Panc1 (cell line): ENCODE data around the gene CLCF1. TPM values are rescaled to one million over a fixed set of nuclear protein-coding genes. Genes with fewer than 3 reads are reported as not detected.

Experiments
- ATAC-seq: fragments of 200-7000 bp; cut with Tn5 transposase; 2 replicates; pipeline ENCODE4 v1.9.1; 2020; ENCODE audit warnings: mild to moderate bottlenecking, moderate library complexity
- BruUV-seq: library from RNA; stranded (reverse); fragments of 400-500 nt; replicated peaks from 2 replicates; lab custom pipeline; 2021; lab: Mats Ljungman, UMichigan
- CTCF ChIA-PET: fragments of 300-600 bp; sonication (Branson Sonifier 250); formaldehyde crosslinking; loops from one replicate; lab custom pipeline; 2022; ENCODE audit warnings: antibody characterized with exemption; lab: Charles Lee
- POLR2A ChIA-PET: fragments of 300-600 bp; sonication (Branson Sonifier 250); formaldehyde crosslinking; loops from one replicate; lab custom pipeline; 2022; ENCODE audit warnings: antibody characterized with exemption; lab: Charles Lee
- DNase-seq: peaks from one replicate; pipeline ENCODE4 v3.0.0-alpha.2; 2010; ENCODE audit warnings: low read depth, low spot score
- H3K27ac ChIP-seq: 2 replicates; pipeline ENCODE4 v1.5.1; 2011; ENCODE audit warnings: mild to moderate bottlenecking, low read length, inconsistent platforms
- H3K27me3 ChIP-seq: fragments of 200-500 bp; sonication (Bioruptor generic); 2 replicates; pipeline ENCODE4 v1.6.0; 2014; ENCODE audit warnings: low read length, inconsistent platforms; ENCODE audit not compliant: control insufficient read depth, insufficient read depth
- H3K36me3 ChIP-seq: fragments of 200-500 bp; sonication (Bioruptor generic); 2 replicates; pipeline ENCODE4 v1.5.1; 2014; ENCODE audit warnings: inconsistent platforms, mild to moderate bottlenecking, low read length, moderate library complexity; ENCODE audit not compliant: control insufficient read depth, insufficient read depth
- H3K4me1 ChIP-seq: 2 replicates; pipeline ENCODE4 v1.5.1; 2011; ENCODE audit warnings: inconsistent platforms, mild to moderate bottlenecking, low read length, moderate library complexity; ENCODE audit not compliant: control insufficient read depth, insufficient read depth
- H3K4me3 ChIP-seq, 2 experiments: 2 replicates each; pipeline ENCODE4 v1.5.1; 2011 to 2012; ENCODE audit warnings: low read depth in 2 of 2, low read length in 2 of 2, mild to moderate bottlenecking in 2 of 2, inconsistent platforms in 1 of 2, moderate library complexity in 1 of 2
- H3K9me3 ChIP-seq: fragments of 200-500 bp; sonication (Bioruptor generic); 2 replicates; pipeline ENCODE4 v1.5.1; 2014; ENCODE audit warnings: low read depth, mild to moderate bottlenecking, inconsistent platforms, low read length, moderate library complexity; ENCODE audit not compliant: control insufficient read depth, insufficient read depth
- CTCF ChIP-seq: fragments of 450-650 bp; IDR thresholded peaks from 2 replicates; pipeline ENCODE4 v1.5.1; 2017; ENCODE audit warnings: mild to moderate bottlenecking
- POLR2AphosphoS5 ChIP-seq: IDR thresholded peaks from 2 replicates; pipeline ENCODE4 v1.6.1; 2012; ENCODE audit warnings: mild to moderate bottlenecking, low read depth, low read length, moderate library complexity
- REST ChIP-seq, 2 experiments: IDR thresholded peaks; 2 replicates each; pipeline ENCODE4 v1.6.1; 2011 to 2012; ENCODE audit warnings: low read depth in 2 of 2, control low read depth in 1 of 2, low read length in 1 of 2, mild to moderate bottlenecking in 1 of 2, moderate library complexity in 1 of 2; ENCODE audit not compliant: insufficient read depth in 1 of 2
- SIN3A ChIP-seq: IDR thresholded peaks from 2 replicates; pipeline ENCODE4 v1.6.1; 2012; ENCODE audit warnings: low read depth, mild to moderate bottlenecking, low read length, moderate library complexity, borderline replicate concordance; ENCODE audit not compliant: insufficient read depth
- TCF7L2 ChIP-seq: IDR thresholded peaks from 2 replicates; pipeline ENCODE4 v1.6.1; 2011; ENCODE audit warnings: mild to moderate bottlenecking, low read depth, low read length, inconsistent platforms
- in situ Hi-C: cut with HindIII; loops from 2 replicates; pipeline ENCODE4 v1.10.0; 2016; ENCODE audit warnings: low sequenced_read_pairs, low pct_unique_long_range_greater_than_20kb
- intact Hi-C: fragments of 100-400 bp; cut with micrococcal nuclease; formaldehyde crosslinking; loops from one replicate; pipeline ENCODE4 v1.10.0; 2022; ENCODE audit not compliant: unreplicated experiment
- total RNA-seq: library from RNA; stranded (reverse); gene quantifications from one replicate; pipeline ENCODE4 v1.2.1, GENCODE V29; 2021; ENCODE audit not compliant: unreplicated experiment

The CLCF1 gene
- total RNA-seq, 1 experiment from 2014 or later: 9.3 TPM

GRCh38 chr11:67408437-67409200, 35.2 kb upstream of the CLCF1 start:
- TF ChIP-seq TCF7L2: no peak
- POLR2A ChIA-PET: interaction anchor here (0.6 to 0.7 kb wide), 2 partner anchors 28 to 57 kb away, joined by 3 to 8 read pairs; no protein-coding TSS in a partner anchor
- intact Hi-C loops (no loop called here), in situ Hi-C loops (no loop called here)
- no peak for ATAC-seq
- Histone ChIP-seq H3K4me3 (no peak overlapping the region), H3K9me3 (no peaks in the 10 kb centered on the region), H3K36me3 (no peaks in the 10 kb centered on the region), H3K27ac (no peak overlapping the region), H3K27me3 (no peaks in the 10 kb centered on the region), H3K4me1 (peaks cover 15% of the 10 kb centered on the region)
- DNase-seq: no peak
- CTCF ChIA-PET: interaction anchor here (0.6 kb wide), 1 partner anchor 51 kb away, joined by 5 read pairs; no protein-coding TSS in a partner anchor
- BruUV-seq: no TSS peak

GRCh38 chr11:67407688-67408163, 34.3 kb upstream of the CLCF1 start:
- CTCF ChIA-PET: interaction anchor here (0.6 to 0.7 kb wide), 2 partner anchors 50 to 1965 kb away, joined by 4 to 5 read pairs; no protein-coding TSS in a partner anchor
- ATAC-seq (no peak), DNase-seq (no peak)
- Histone ChIP-seq H3K4me3 (no peak overlapping the region), H3K9me3 (no peaks in the 10 kb centered on the region), H3K36me3 (no peaks in the 10 kb centered on the region), H3K4me1 (peaks cover 8% of the 10 kb centered on the region; the same call in 1 of the 2 replicates), H3K27ac (no peak overlapping the region), H3K27me3 (no peaks in the 10 kb centered on the region)
- POLR2A ChIA-PET: no interaction called here
- no TSS peak for BruUV-seq
- in situ Hi-C loops (no loop called here), intact Hi-C loops (no loop called here)
- no peak for TF ChIP-seq REST (IDR thresholded peaks at IDR 0.05; ENCODE audit: insufficient read depth in 1 of 2, low read depth in 2 of 2, low read length in 1 of 2)
- no peak for TF ChIP-seq TCF7L2
- no peak for TF ChIP-seq CTCF
- no peak for TF ChIP-seq POLR2AphosphoS5
- no peak for TF ChIP-seq SIN3A
